Breast epithelium (tissue), 3 donors: ENCODE results near the gene KCTD15.

Source experiments
- CTCF ChIP-seq, 3 donors: fragments of 450-650 bp; IDR thresholded peaks; one replicate each; pipeline ENCODE4 v1.5.1; 2016 to 2017; ENCODE audit warnings: antibody characterized with exemption in 3 of 3, mild to moderate bottlenecking in 3 of 3, moderate library complexity in 3 of 3
- POLR2A ChIP-seq: fragments of 450-650 bp; IDR thresholded peaks from one replicate; pipeline ENCODE4 v1.6.1; 2016; ENCODE audit warnings: antibody characterized with exemption, mild to moderate bottlenecking, moderate library complexity
- POLR2AphosphoS5 ChIP-seq, 3 donors: sonication (generic); formaldehyde crosslinking; IDR thresholded peaks; one replicate each; pipeline ENCODE4 v1.6.1; 2017; ENCODE audit warnings: antibody characterized with exemption in 3 of 3

- TF ChIP-seq POLR2A: no peak
- TF ChIP-seq CTCF (IDR thresholded peaks at IDR 0.05): no peak
- TF ChIP-seq POLR2AphosphoS5 (IDR thresholded peaks at IDR 0.05): no peak
Measured at GRCh38 chr19:33821871-33822270, 25.2 kb downstream of the KCTD15 start.
